ENCODE measurements around the gene MEGF11.

GRCh38 chr15:65942436-65942835 is 311.1 kb downstream of the MEGF11 start:
- TF ChIP-seq CTCF (IDR thresholded peaks at IDR 0.05) = no peak
- no peak for TF ChIP-seq POLR2A (IDR thresholded peaks at IDR 0.05)
